Activated T-helper 1 cell treated with anti-CD3 and anti-CD28 coated beads, Interleukin-2, amount 50 U/mL, for 16 hours (primary cell): ENCODE measurements around the gene DIPK1B.

ENCODE experiments used
- DNase-seq, 2 donors: peaks; one replicate each; pipeline ENCODE4 v3.0.0-alpha.2; 2020; ENCODE audit warnings: low read depth in 1 of 2, low spot score in 1 of 2

Gene DIPK1B

DNA sequence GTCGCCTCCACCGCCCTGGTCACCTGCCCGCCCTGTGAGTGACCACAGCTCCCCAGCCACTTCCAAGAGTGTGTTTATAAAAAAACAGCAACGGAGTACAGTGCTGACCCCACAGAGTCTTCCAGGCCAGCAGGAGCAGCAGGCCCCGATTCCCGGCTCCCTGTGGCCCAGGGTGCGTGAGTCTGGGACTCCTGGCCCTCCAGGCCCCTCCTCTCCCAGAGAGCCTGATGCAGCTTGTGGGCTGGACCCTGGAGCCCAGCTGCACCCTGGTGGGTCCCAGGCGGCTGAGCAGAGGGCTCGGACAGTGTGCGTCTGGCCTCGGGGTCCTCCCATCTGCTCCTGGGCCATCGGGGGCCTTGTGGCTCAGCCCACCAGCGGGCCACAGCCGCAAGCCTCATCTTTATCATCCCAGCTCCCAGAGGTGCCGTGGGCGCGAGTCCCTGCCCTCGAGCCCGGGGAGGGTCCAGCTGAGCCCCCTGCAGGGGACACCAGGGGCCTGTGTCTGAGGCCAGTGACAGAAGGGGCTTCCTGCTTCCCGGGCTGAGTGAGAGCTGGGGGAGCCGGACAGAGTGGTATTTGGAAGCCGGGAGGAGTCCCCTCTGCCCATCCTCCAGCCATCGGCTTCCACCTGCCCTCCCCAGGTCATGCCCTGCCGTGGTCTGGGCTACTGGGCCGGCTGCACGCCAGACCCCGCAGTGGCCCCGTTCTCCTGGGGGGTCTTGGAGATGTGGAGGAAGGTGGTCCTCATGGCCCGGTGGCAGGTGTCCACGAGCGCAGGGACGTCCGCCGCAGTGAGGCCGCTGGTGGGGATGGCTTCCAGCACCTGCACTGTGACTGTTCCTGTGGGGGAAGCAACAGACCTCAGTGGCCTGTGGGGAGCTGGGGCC lies 39.0 kb upstream of the DIPK1B start:
- DNase-seq = no peak

DNA sequence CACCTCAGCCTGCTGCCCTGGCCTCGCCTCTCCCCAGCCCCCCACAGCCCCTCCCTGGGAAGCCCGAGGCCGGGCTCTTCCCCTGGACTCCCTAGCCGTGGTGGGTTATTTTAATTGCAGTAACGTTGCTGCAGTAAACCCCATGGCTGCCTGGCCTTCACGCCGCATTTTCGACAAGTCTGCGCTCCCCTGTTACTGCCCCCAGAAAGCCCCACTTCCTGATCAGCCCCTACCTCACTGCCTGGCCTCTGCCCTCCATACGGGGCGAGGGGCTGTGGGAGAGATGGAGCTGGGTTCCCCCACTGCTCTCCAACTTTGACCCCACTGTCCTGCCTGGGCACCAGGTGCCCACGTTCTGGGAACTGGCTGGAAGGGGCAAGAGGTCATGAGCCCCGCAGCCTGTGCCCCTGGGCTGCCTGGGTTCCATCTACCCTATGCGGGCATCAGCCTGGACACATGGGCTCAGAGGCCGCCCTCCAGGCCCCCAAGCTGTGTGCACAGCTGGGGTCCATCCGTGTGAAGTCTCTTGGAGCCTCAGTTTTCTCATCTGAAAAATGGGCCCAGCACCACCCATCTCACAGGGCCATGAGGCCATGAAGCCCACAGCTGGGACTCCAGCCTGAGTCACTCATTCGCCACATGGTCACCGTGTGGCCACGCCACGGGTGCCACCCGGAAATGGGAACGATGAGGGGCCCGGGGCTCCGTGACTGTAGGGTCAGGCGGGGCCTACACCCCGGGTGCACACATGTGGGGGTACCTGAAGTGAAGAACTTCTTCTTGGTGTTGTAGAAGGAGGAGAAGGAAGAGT lies 38.2 kb upstream of the DIPK1B start:
- DNase-seq = no peak

GRCh38 chr9:136674786-136675349 lies 37.5 kb upstream of the DIPK1B start:
- no peak for DNase-seq

- DNase-seq = no peak
Observed at GRCh38 chr9:136675477-136676296, 36.7 kb upstream of the DIPK1B start.

DNA sequence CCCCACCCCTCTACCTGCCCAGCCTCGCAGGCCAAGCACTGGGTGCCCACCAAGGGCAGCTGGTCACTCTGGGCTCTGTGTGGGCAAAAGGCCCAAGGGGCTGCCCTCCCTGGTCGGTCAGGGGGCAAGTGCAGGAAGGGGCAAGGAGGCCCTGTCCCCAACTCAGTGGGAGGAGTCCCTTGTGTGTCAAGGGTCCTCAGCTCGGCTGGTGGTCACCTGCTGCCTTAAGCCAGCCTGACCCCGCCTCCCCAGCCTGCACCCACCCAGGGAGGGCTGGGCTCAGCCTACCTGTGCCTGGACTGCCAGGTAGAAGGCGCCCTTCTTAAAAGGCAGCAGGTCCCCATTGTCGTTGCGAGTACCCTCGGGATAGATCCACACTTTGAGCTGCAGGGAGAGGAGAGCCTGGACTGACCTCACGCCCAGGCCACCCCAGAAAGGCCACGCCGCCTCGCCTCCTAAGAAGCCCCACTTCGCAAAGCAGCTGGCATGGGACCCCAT lies 36.0 kb upstream of the DIPK1B start:
- no peak for DNase-seq

DNA sequence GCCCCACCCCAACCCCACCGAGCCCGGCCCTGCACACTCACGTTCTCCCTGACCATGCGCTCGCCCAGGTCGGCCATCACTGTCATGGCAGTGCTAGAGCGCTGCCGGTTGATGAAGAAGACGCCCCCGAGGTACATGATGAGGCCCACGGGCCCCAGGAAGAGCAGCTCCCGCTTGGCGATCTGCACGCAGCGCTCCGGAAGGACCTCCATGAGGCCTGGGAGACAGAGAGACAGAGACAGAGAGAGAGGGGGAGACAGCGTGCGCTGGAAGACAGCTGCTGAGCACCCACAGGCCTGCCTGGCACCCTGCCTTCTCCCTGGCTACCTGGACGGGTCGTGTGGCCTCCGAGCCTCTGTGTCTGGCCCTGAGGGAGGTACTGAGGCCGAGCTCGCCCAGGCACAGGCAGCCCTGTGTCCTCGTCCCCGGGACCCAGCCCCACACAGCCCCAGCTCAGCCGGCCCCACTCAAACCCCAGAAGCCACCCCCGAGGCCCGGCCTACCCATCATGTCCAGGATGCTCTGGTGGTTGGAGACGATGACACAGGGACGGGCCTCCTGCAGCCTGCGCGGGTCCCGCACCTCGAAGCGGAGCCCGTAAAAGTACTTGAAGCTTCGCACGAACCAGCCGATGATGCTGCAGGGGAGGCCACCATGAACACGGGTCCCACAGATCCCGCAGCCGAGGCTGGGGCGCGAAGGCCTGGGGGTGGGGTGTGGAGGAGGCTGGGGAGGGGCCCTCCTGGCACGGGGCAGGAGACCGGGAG lies 35.3 kb upstream of the DIPK1B start:
- DNase-seq = no peak

GRCh38 chr9:136678034-136678433 lies 34.3 kb upstream of the DIPK1B start:
- DNase-seq = no peak

DNA sequence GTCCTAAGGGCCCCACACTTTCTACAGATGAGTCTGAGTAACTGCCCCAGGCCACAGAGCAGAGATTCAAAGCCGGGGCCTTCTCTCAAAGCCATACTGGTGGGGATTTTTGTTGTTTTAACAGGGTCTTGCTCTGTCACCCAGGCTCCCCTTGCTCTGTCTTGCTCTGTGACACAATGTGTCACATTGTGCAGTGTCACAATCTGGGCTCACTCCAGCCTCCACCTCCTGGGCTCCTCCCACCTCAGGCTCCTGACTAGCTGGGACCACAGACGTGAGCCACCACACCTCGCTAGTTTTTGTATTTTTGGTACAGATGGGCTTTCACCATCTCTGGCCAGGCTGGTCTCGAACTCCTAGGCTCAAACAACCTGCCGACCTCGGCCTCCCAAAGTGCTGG lies 33.7 kb upstream of the DIPK1B start:
- DNase-seq = no peak

GRCh38 chr9:136679431-136679941 lies 32.9 kb upstream of the DIPK1B start:
- no peak for DNase-seq

DNA sequence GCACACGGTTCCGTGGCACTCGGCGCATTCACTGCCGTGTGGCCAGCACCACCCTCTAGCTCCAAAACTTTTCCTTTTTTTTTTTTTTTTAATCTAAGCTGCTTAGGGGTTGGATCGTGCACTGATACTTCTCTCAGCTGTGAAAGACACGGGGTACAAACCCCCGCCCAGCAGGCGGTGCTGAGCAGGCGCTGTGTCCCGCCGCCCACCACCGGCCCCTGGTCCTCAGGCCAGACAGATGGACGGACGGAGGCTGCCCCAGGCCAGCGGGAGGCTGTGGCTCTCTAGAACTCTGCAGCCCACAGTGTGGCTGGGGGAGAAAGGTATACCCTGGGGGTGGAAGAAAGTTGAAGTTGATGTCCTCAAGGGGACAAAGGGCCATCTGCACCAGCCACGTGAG lies 31.3 kb upstream of the DIPK1B start:
- DNase-seq = no peak

DNA sequence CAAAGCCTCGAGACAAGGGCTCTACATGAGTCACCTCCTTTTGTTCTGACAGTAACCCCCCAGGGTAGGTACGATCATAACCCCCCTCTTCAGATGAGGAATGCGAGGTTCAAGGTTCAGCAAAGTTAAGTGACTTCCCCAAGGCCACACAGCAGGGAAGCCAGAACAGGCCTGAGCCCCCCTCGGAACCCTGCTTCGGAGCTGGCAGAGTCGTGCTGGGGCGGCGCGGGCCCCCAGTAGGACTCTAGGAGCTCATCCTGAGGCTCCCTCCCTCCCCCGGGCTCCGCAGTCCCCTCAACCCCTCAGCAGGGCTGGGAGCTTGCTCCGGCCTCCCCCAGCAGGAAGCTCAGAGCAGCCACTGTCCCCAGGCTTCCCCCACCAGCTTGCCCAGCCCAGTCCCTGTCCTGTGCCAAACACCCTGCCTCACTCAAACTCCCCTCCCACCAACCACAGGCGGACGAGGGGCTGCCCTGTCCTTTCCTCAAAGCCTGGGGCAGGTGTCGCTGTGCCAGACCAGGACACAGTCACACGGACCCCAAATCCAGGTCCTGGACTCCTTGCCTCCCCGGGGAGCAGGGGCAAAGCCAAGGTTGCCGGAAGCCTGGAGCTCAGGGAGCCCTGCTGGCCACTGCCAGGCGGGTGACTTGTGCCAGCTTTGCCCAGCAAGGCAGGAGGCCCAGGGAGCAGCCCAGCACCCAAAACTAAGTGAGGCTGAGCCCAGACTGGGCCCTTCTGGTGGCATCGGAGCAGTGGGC lies 30.2 kb upstream of the DIPK1B start:
- no peak for DNase-seq

- no peak for DNase-seq
Observed at GRCh38 chr9:136682710-136683109, 29.7 kb upstream of the DIPK1B start.

DNA sequence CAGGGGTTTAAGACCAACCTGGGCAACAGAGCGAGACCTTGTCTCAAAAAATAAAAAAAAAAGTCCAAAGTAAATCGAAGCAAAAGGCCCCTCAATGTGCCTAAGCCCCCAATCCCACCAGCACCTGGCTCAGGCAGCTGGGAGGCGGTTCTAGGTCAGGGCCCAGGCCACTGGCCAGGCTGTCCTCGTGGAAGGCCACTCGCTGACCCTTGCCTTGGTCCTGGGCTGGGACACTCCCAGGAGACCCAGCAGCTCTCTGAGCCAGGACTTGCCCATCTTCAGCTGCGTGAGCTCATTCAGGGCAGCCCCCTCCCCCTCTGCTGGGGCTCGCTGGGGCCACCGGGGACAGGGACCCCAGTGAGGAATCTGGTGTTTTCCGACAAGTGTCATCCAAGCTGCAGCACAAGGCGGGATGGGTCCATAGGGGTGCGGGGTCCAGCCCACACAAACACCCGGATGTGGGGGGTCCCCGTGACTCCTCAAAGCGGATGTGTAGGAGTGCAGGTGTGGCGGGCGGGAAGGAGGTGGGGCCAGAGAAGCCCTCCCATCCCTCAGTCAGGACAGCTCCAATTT lies 29.1 kb upstream of the DIPK1B start:
- DNase-seq = no peak

GRCh38 chr9:136683755-136684154 lies 28.6 kb upstream of the DIPK1B start:
- no peak for DNase-seq

DNA sequence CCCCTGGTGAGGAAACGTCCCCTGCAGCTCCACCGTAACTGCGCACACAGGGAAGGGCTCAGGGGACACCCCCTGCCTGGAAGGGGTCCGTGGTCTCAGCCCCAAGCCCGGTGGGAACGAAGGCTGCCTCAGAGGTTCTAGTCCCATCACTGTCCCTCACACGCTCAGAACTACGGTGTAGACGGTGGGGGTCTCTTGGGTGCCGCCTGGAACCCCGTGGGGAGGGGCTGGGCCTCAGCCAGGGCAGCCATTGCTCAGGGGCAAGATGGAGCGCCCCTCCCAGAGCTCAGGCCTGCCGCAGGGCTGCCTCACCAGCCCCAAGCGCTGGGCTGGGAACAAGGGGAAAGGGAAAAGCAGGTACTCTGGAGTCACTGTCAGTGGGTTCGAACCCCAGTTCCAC lies 28.0 kb upstream of the DIPK1B start:
- DNase-seq = no peak

GRCh38 chr9:136684799-136685198 lies 27.6 kb upstream of the DIPK1B start:
- no peak for DNase-seq

DNA sequence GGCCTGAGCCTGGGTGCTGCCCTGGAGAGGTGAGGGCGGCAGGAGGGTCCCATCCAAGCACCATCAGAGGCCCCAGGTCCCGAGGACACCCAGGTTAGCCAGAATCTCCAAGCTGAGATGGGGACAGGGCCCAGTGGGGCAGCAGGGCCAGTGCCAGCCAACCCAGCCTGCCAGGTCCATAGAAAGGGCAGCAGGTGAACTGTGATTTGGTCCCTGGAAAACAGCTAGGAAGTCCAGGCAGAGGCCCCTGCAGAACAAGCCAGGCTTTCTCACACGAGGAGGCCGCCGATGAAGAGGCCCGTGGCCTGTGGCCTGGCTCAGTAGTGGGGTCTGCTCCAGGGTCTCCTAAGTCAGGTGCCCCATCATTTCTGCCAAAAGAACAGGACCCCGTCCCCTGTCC lies 27.2 kb upstream of the DIPK1B start:
- no peak for DNase-seq

GRCh38 chr9:136685790-136686533 lies 26.4 kb upstream of the DIPK1B start:
- DNase-seq = no peak

DNA sequence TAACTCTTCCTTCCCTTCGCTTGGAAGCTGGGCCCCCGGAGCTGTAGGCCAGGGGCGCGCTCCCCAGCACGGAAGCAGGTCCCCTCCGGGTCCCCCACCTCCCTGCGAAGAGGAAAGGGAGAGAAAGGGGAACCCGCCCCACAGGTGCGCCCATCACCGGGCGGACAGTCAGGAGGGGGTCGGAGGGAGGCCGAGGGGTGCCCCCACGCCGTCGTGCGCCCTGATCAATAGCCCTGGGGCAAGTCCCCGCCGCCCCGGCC lies 25.9 kb upstream of the DIPK1B start:
- DNase-seq = no peak
